GM19351 (cell line): ENCODE results near the gene GSK3B.

Source experiments
- ATAC-seq: cut with Tn5 transposase; IDR thresholded peaks from one replicate; pipeline ENCODE4 v1.9.1; 2021; ENCODE audit warnings: mild to moderate bottlenecking, moderate library complexity; ENCODE audit not compliant: unreplicated experiment

Gene GSK3B

DNA sequence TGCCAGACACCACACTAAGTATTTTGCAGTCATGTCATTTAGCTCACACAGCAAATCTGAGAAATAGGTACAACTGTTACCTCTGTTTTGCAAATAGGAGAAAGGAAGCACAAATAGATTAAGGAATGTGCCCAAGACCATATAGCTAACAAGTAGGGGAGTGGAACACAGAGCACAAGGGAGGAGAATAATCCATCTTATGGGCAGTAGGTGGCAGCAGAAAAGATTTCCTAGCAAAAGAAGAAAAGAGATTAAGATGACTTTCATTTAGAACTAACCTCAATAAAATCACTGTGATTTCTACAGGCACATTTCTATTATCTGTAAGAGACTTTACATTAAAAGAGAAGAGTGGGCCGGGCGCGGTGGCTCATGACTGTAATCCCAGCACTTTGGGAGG lies 263.2 kb downstream of the GSK3B start:
- ATAC-seq: no peak

DNA sequence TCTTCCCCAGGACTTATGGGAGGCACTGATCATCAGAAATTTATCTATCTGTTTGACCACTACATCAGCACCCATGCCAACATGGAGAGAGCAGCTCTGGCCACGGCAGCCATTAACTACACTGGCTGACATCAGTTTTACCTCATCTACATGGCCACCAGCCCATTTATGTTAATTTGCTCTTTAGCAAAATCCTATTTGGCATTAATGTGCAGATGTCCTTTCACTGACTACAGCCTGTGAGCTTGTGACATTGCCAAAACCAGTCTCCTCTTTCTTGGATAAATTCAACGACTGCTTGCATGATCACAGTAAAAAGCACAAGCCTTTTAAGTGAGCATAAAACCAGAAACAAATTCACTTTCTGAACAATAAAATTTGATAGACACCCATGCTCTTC lies 264.8 kb downstream of the GSK3B start:
- ATAC-seq: no peak

GRCh38 chr3:119826711-119827608 lies 267.3 kb downstream of the GSK3B start:
- no peak for ATAC-seq

- ATAC-seq: no peak
These were observed 268.4 kb downstream of the GSK3B start for GRCh38 chr3:119825820-119826219.

- ATAC-seq: no peak
These were observed 274.4 kb downstream of the GSK3B start for GRCh38 chr3:119819806-119820205.

- ATAC-seq: no peak
These were observed 275.3 kb downstream of the GSK3B start for GRCh38 chr3:119818937-119819336.

DNA sequence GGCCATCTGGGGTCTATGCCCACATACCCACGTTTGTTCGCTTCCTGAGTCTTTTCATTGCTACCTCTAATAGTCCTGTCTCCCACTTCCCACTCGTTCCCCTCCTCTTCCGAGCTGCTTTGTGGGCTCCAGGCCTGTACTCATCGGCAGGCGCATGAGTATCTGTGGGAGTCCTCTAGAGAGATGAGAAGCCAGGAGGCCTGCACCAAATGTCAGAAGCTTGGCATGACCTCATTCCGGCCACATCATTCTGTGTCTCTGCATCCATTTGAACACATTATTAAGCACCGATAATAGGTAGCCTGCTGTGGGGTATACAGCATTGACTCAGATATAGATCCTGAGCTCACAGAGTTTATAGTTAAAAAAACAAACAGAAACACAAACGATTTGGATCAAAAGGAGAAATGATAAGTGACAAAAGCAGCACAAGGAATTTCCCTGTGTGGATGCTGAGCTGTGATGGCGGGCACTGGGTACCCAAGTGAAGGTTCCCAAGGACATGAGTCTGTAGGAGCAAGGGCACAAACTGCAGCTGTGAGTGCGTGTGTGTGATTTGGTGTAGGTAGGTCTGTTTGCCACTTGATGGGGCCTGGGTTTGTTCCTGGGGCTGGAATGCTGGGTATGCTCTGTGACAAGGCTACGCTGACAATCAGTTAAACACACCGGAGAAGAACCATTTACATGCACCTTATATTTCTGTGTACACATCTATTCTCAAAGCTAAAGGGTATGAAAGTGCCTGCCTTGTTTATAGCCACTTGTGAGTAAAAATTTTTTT lies 276.5 kb downstream of the GSK3B start:
- ATAC-seq: no peak

- no peak for ATAC-seq
These were observed 277.2 kb downstream of the GSK3B start for GRCh38 chr3:119817071-119817470.

DNA sequence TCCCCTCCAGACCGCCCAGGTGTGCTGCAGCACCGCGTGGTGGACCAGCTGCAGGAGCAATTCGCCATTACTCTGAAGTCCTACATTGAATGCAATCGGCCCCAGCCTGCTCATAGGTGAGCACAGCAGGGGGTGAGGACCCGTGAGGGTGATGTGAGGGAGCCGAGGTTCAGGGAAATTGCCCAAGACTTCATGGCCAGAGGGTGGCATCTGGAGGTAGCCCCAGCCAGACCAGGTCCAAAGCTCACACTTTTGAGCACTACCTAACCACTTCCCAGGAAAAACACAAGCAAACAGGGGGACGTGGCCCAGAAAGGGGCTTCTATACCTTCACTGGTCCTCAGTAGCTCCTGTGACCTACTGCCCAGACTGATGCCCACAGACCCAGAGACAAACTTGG lies 278.5 kb downstream of the GSK3B start:
- no peak for ATAC-seq

GRCh38 chr3:119812491-119813058 lies 281.7 kb downstream of the GSK3B start:
- ATAC-seq: no peak

- peak; percentile 86 for ATAC-seq
These were observed 284.2 kb downstream of the GSK3B start for GRCh38 chr3:119810018-119810435.

DNA sequence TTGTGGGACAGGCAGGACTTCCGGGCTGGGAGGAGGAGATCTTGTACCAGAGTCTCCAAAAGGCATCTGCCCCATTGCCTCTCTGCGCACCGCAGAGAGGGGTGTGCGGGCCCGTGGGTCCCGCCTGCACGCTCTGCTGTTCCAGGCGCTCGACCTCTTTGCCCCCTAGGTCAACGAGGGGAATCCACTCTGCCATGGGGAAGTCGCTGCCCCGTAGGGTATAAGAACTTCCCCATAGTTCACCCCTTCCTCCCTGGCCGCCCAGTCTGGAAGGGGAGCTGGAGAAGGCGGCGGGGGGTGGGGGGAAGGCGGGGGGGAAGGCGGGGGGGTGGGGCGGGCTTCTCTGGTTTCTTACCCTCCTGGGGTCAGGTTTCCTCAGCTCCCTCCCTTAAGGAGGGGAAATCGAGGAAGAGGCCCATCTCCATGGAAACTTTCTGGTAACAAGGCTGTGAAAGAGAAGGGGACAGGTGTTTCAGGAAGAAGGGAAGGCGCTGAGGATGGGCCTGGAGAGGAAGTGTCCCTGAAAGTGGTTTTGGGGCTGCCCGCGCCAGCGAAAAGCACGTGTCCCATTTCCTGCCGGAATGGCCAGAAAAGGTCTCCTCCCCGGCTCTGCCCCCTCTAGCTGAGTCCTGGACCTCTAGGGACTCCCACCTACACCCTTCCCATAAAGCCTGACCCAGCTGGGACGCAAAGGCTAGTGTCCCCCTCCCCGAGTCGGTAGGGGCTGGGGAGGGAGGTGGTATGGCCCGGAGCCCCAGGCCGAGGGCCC lies 284.8 kb downstream of the GSK3B start:
- ATAC-seq: peak; percentile 39

DNA sequence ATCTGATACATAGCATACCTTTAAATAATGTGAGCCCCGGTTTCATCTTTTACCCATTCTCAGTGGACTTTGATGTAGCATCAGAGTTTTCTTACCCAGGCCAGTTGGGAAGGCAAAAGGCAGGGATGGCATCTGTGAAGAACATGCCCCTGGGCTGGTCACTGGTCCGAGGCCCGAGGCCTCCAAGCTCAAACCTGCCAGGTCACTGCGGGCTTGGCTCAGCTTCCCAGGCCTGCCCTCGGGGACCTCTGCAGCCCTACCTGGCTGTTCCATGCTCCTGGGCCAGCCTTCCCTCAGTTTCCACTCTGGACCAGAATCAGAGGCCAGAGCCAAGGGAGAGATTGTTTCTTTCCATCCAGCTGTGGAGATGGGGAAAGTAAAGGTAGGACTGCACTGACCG lies 285.4 kb downstream of the GSK3B start:
- no peak for ATAC-seq

DNA sequence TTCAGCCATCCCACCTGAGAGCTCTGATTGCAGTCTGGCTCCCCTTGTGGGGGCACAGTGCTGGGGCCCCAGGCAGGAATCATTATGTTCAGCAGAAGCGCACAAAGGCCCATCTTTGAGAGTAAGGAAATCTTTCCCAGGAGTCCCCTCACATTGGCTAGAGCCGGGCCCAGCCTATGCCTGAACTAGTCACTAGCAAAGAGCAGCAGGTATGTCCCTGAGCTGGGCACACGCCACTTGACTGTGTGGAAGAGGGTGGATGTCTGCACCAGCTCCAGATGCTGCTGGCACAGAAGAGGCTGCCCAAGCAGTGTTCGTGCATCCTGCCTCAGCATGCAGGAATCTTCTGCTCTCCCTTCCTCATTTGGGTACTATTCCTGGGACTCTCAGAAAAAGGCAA lies 286.0 kb downstream of the GSK3B start:
- no peak for ATAC-seq

- ATAC-seq: no peak
These were observed 293.4 kb downstream of the GSK3B start for GRCh38 chr3:119800844-119801243.

DNA sequence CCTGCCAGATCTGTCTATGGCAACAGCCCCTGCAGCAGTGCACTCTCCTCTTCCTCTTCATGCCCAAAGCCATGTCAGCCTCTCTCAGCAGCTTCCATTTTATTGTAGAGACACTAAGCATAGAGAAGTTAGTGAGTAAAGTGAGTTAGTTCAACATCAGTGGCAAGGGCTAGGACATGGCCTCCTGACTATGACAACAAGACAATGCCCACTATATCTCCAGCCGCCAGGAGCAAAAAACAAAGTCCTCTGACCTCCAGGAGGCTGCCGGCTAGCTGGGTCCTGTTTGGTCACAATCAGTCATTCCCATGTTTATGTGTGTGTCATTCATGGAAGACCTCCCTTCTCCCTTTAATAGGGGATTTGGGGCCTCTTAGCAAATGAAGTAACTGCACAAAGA lies 297.5 kb downstream of the GSK3B start:
- no peak for ATAC-seq

- no peak for ATAC-seq
These were observed 297.9 kb downstream of the GSK3B start for GRCh38 chr3:119796368-119796767.

GRCh38 chr3:119795849-119796248 lies 298.4 kb downstream of the GSK3B start:
- ATAC-seq: no peak

DNA sequence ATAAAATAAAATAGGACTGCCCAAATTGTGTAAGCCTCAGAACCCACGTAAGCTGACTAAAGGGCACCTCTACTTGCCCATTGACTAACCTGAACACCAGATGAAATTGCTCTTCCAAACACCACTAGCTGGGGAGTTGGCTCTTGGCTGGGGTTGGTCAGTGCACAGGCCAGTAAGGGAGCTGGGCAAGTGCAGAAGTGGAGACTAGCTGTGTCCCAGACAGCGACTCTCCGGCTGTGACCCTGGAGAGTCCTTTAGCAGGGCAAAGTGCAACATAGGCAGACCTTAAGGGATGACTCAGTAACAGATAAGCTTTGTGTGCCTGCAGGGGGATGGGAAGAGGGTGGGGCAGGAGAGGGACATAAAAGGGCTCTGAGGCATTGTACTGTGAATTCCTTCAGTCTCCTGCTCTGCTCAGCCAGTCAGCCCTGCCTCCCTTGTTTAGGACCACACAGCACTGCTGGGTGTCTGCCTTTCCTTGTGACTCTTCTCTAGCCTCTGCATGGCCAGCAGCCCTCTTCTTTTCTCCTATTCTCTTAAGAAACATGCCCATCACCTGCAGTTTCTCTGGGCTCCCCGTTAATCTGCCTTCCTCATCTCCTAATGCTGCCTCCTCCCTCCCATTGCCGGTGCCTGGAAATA lies 299.2 kb downstream of the GSK3B start:
- no peak for ATAC-seq

GRCh38 chr3:119794401-119794800 lies 299.8 kb downstream of the GSK3B start:
- ATAC-seq: no peak
